NCI-H128 (cell line): Measurements from ENCODE around the gene BCCIP.

Experiments
- DNase-seq: peaks from one replicate; lab custom pipeline; 2025; ENCODE audit not compliant: unreplicated experiment; lab: John Stamatoyannopoulos, UW

Gene BCCIP

DNA sequence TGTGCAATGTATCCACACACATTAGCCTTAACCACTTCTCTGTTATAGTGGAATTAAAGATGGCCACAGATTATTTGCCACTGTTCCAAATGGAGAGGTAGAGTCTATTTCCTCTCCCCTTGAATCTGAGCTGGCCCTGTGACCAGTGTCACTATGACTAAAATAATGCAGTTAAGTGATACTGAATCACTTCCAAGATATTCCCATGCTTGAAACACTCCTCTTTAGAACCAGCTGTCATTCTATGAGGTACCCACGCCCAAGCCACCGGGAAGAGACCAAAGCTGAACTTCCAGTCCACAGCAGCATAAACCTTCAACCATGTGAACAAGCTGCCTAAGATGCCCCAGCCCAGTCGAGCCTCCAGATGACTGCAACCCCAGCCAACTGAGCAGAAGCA is 59.9 kb downstream of the BCCIP start:
- DNase-seq = no peak
